OCI-LY3 (cell line): Measurements from ENCODE around the gene PCSK7.

ENCODE experiments used
- CTCF ChIP-seq: fragments of 200-600, 300-600 bp; sonication (generic); IDR thresholded peaks from 2 replicates; pipeline ENCODE4 v1.5.1; 2014; ENCODE audit warnings: antibody characterized with exemption, low read length, low read depth
- EZH2phosphoT487 ChIP-seq: fragments of 200-600 bp; shearing (Covaris generic); IDR thresholded peaks from 2 replicates; pipeline ENCODE4 v1.6.1; 2018; ENCODE audit warnings: antibody characterized with exemption, mixed run types, low read depth

DNA sequence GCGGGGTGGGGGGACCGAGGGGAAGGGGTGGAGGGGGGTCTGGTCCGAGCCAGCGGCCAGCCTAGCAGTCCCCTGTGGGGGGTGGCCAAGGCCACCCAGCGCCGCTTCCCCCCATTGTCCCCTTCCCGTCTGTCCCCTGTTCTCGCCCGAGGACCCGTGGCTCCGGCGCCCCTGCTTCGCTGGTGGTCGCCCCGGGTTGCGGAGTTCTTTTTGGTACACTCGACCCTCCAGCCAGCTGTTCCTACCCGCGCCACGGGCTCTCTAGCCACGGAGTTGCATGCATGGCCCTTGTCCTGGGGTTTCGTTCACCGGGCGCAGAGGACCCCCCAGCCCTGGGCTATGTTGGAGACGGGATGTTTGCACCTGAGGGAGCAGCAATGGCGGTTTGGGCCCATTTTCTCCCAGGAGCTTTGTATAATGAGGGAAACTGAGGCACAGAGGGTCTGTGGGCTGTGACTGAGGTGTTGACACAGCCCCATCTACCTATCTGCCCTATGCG is 1.1 kb upstream of the PCSK7 start:
- TF ChIP-seq CTCF, result no peak
- TF ChIP-seq EZH2phosphoT487, result no peak
